Measurements from ENCODE around the gene GMPPA. TPM values are rescaled to one million over a fixed set of nuclear protein-coding genes. Genes with fewer than 3 reads are reported as not detected.

GMPPA gene
- total and polyA plus RNA-seq, 5 donors = 21.6 to 27.5 (median 25.1) TPM

DNA sequence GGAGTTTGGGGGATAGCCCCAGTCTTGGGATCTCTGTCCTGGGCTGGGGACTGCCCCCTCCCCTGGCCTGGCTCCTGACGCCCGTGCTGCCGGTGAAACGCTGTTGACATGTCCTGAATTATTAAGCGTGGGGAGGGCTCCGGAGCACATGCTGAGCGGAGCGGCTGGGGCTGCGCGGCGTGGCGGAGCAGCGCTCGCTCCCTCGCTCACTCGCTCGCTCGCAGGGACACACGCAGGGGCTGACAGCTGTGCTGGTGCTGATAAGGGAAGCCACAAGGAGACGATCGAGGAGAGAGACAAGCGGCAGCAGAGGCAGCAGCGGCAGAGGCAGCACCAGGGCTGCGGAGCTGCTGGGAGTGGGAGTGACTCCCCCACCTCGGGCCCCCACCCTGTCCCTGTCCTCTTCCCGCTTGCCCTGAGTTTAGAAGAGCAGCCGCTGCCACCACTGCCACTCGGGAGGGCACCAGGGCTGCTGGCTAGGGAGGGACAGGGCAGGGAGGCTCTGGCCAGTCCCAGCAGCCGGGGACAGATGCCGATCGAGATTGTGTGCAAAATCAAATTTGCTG, 15.6 kb downstream of the GMPPA start, which contains the start of gene ASIC4:
Gene ASIC4 (plus strand): TSS at position 287 of the 566 bp plus-strand sequence. CDS start 243 bp downstream, at position 530.
- ATAC-seq = peak; percentile 13 to 29
- Histone ChIP-seq H3K9me3 (ENCODE audit: control insufficient read depth, low read length) (no peaks in the 10 kb centered on the region), H3K4me3 (ENCODE audit: low read length) (no peak within 1 kb of the TSS), H3K27me3 (ENCODE audit: control insufficient read depth, insufficient read depth) (no peaks in the 10 kb centered on the region), H3K4me1 (ENCODE audit: control insufficient read depth, insufficient read depth, low read length) (no peaks in the 10 kb centered on the region), H3K27ac (ENCODE audit: low read length) (no peak within 1 kb of the TSS)
- 3% methylated on average over 31 of the region's 31 CpGs for WGBS
- intact Hi-C loops (cut with DNase I) = no loop called here
- DNase-seq = peak in 1 of 3 donors; percentile 68

DNA sequence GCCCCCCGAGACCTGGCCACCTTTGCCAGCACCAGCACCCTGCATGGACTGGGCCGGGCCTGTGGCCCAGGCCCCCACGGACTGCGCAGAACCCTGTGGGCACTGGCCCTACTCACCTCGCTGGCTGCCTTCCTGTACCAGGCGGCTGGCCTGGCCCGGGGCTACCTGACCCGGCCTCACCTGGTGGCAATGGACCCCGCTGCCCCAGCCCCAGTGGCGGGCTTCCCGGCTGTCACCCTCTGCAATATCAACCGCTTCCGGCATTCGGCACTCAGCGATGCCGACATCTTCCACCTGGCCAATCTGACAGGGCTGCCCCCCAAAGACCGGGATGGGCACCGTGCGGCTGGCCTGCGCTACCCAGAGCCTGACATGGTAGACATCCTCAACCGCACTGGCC, 16.1 kb downstream of the GMPPA start:
- ATAC-seq (no peak), DNase-seq (no peak)
- H3K27me3 ChIP-seq (ENCODE audit: control insufficient read depth, insufficient read depth) = no peaks in the 10 kb centered on the region
- intact Hi-C loops (cut with DNase I) = no loop called here
- H3K27ac ChIP-seq (ENCODE audit: low read length) = no peak overlapping the region
- 79% methylated on average over 21 of the region's 21 CpGs for WGBS
- H3K9me3 ChIP-seq (ENCODE audit: control insufficient read depth, low read length) = no peaks in the 10 kb centered on the region
- H3K4me3 ChIP-seq (ENCODE audit: low read length) = no peak overlapping the region
- no peaks in the 10 kb centered on the region for H3K4me1 ChIP-seq (ENCODE audit: control insufficient read depth, insufficient read depth, low read length)

DNA sequence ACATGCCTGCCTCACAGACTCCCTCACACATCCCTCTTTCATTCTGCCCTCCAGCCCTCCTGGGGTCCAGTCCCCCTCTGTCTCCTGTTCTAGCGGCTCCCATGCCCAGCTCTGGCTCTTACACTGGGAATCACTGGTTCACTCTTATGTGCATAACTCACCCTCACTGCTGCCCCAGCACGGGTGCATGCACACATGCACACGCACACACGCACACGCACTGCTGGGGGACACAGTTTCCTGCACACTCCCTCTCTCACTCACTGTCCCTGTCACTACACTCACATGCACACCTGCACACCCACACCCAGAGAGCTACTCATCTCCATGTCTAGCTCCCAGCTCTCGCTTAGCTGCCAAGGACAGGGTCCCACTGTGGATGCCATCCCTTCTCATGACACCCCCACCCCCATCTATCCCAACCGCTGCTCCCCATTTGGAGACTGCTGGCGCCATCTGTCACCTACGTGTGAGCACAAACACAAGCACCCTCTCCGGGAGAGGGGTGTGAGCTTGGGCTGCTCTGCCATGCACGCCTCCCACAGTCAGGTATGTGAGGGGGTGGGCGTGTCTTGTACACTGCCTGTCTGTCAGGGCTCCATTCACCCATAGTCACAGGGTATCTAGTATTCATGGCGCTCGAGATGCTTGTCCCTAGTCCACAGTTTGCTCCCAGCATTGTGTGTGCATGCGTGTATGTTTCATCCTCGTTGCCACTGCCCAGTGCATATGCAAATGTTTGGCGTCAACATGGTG, 17.4 kb downstream of the GMPPA start:
- DNase-seq = peak in 1 of 3 donors; percentile 5
- no peaks in the 10 kb centered on the region for H3K4me1 ChIP-seq (ENCODE audit: control insufficient read depth, insufficient read depth, low read length)
- ATAC-seq = no peak
- intact Hi-C loops (cut with DNase I) = no loop called here
- 75% methylated on average over 17 of the region's 17 CpGs for WGBS
- H3K9me3 ChIP-seq (ENCODE audit: control insufficient read depth, low read length) = no peaks in the 10 kb centered on the region
- H3K27ac ChIP-seq (ENCODE audit: low read length) = no peak overlapping the region
- H3K27me3 ChIP-seq (ENCODE audit: control insufficient read depth, insufficient read depth) = no peaks in the 10 kb centered on the region
- H3K4me3 ChIP-seq (ENCODE audit: low read length) = no peak overlapping the region

DNA sequence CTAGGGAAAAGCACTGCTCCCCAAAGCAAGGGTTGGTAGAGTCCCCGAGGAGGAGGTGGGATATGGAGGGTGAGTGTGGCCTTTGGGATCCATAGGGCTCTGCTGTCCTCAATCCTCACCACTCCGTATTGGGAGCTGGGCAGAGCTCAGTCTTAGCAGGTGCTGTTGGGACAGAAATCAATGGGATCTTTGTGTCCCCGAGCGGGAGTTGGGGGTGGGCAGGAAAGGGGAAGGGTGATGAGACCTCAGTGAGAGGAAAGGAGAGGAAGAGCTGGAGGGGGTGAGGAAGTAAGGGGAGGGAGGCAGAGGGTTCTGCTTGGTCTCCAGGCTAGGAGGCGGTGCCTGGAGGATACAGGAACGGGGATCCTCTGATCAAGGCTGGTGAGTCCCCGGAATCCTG, 18.2 kb downstream of the GMPPA start:
- ATAC-seq (no peak), DNase-seq (peak in 1 of 3 donors; percentile 6)
- intact Hi-C loops (cut with DNase I) = no loop called here
- Histone ChIP-seq H3K27ac (ENCODE audit: low read length) (no peak overlapping the region), H3K27me3 (ENCODE audit: control insufficient read depth, insufficient read depth) (no peaks in the 10 kb centered on the region), H3K9me3 (ENCODE audit: control insufficient read depth, low read length) (no peaks in the 10 kb centered on the region), H3K4me1 (ENCODE audit: control insufficient read depth, insufficient read depth, low read length) (no peaks in the 10 kb centered on the region), H3K4me3 (ENCODE audit: low read length) (no peak overlapping the region)
- WGBS = 69% methylated on average over 7 of the region's 7 CpGs

DNA sequence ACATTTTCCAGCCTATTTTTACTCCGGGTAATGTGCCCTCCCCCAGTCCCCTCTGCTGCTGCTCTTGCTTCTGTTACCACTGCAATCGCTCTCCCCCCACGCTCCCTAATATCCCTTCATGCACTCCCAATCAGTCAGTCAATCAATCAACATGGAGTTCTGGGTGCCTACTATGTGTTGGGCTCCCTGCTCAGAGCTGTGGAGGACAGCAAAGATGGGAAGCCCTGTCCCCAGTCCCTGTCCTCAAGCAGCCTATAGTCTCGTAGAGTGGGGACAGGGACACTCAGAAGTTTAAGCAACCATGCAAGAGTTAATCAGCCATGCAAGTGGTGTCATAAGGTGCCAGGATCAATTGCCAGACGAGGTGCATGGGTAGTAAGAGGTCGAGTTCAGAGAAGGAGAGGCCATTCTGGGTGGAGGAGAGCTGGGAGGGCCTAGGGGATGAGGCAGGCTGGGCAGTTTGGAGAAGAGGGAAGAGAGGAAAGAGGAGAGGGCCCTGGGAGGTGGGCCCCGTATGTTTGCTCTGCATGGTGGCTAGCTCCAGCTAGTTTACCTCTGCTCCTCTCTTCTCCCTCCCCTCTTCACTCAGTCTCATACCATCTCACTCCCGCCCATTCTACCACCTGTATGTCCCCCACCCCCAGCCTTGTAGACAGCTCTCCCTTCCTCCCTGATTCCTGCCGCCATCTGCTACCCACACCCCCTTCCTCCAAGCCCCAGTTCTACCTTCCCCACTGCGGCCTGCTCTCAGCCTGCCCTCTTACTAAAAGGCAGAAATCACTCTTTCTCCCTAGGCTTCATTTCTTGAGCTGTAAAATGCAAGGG, 19.5 kb downstream of the GMPPA start:
- intact Hi-C loops (cut with DNase I) = no loop called here
- Histone ChIP-seq H3K27me3 (ENCODE audit: control insufficient read depth, insufficient read depth) (no peaks in the 10 kb centered on the region), H3K4me3 (ENCODE audit: low read length) (no peak overlapping the region), H3K4me1 (ENCODE audit: control insufficient read depth, insufficient read depth, low read length) (no peaks in the 10 kb centered on the region), H3K27ac (ENCODE audit: low read length) (no peak overlapping the region), H3K9me3 (ENCODE audit: control insufficient read depth, low read length) (no peaks in the 10 kb centered on the region)
- DNase-seq (peak in 1 of 3 donors; percentile 10), ATAC-seq (no peak)
- 64% methylated on average over 10 of the region's 10 CpGs for WGBS

DNA sequence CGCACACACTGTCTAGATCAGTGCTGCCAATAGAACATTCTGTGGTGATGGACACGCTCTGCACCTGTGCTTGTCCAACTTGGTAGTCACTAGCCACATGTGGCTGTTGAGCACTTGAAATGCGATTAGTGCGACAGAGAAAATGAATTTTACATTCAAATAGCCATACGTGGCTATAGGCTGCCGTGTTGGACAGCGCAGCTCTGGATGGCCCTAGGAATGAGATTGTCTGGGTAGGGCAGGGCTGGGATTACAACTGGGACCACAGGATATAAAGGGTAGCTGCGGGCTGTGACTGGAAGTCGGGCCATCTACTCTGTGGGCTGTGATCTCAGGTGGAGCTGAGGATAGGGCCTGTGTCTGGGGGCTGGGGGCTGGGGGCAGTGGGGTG, 20.8 kb downstream of the GMPPA start:
- no peak overlapping the region for H3K4me3 ChIP-seq (ENCODE audit: low read length)
- no peaks in the 10 kb centered on the region for H3K9me3 ChIP-seq (ENCODE audit: control insufficient read depth, low read length)
- H3K4me1 ChIP-seq (ENCODE audit: control insufficient read depth, insufficient read depth, low read length) = peaks cover 1% of the 10 kb centered on the region
- 81% methylated on average over 9 of the region's 9 CpGs for WGBS
- H3K27me3 ChIP-seq (ENCODE audit: control insufficient read depth, insufficient read depth) = no peaks in the 10 kb centered on the region
- ATAC-seq (no peak), DNase-seq (peak in 1 of 3 donors; percentile 4)
- intact Hi-C loops (cut with DNase I) = no loop called here
- no peak overlapping the region for H3K27ac ChIP-seq (ENCODE audit: low read length)

DNA sequence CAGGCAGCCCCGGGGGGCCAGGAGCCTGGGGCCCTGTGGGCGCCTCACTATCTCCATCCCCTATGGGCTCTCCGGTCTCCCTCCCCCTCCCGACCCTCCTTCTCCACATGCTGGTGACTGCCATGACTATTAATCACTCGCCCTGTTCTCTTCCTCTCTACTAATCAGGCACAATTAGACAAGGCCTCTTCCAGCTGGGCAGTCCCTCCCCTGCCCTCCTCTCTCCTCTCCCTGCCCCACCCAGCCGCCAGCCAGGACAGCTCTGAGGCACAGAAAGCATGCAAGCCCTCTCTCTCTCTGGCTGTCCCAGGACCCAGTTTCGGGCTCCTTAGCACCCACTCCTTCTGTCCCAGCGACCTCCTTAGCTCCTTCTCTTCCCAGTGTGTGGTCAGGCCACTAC, 21.4 kb downstream of the GMPPA start:
- no peaks in the 10 kb centered on the region for H3K9me3 ChIP-seq (ENCODE audit: control insufficient read depth, low read length)
- no peak overlapping the region for H3K27ac ChIP-seq (ENCODE audit: low read length)
- ATAC-seq = peak; percentile 7 to 30
- no peak overlapping the region for H3K4me3 ChIP-seq (ENCODE audit: low read length)
- peaks cover 1% of the 10 kb centered on the region for H3K4me1 ChIP-seq (ENCODE audit: control insufficient read depth, insufficient read depth, low read length)
- no peaks in the 10 kb centered on the region for H3K27me3 ChIP-seq (ENCODE audit: control insufficient read depth, insufficient read depth)
- WGBS = 61% methylated on average over 8 of the region's 8 CpGs
- intact Hi-C loops (cut with DNase I) = loop anchor here in 3 of 4 donors (5.0 to 10.0 kb wide), 2 partner anchors 43 to 45 kb away; no protein-coding TSS in a partner anchor
- peak in 1 of 3 donors; percentile 37 for DNase-seq

DNA sequence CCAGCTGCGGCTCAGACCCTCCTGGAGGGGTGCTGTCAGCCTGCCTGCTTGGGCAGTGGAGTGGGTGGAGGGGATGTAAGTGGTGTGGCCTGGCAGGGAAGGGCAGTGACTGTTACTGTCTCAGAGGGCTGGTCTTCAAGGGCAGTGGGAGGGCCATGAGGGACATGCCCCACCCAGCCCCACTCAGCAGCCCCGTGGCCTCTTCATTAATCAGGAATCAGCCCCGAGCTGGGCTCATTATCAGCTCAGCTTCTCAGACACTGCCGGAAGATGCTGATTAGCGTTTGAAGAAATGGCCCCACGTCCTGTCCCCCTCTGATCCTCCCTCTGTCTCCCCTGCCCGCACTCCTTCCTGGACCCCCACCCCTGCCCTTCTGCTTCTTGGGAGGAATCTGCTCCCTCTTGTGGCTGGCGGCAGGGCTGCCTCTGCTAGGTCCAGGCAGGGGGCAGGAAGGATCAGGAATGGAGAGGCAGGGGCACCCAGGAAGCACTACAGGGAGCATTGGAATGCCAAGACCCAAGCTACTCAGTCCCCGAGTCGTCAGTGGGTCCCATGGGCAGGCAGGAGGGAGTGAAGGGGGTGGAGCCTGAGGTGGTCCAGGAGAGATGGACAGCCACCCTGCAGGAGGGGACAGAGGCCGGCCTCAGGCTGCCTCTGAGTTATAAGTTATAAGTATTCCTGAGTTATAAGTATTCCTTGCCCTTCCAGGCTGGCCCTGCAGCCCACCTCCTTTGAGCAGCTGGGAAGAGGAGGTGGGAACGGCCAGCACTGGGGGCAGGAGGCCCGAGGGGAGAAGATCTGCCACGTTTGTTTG, 22.6 kb downstream of the GMPPA start:
- H3K4me3 ChIP-seq (ENCODE audit: low read length) = no peak overlapping the region
- ATAC-seq (peak; percentile 65 to 79), DNase-seq (peak; percentile 50 to 77 (median 77))
- H3K27me3 ChIP-seq (ENCODE audit: control insufficient read depth, insufficient read depth) = no peaks in the 10 kb centered on the region
- intact Hi-C loops (cut with DNase I) = loop anchor here in 3 of 4 donors (5.0 to 10.0 kb wide), 2 partner anchors 44 to 46 kb away; no protein-coding TSS in a partner anchor
- peaks cover 4% of the 10 kb centered on the region for H3K4me1 ChIP-seq (ENCODE audit: control insufficient read depth, insufficient read depth, low read length)
- peak overlapping the region; percentile 44 for H3K27ac ChIP-seq (ENCODE audit: low read length)
- 10% methylated on average over 14 of the region's 14 CpGs for WGBS
- no peaks in the 10 kb centered on the region for H3K9me3 ChIP-seq (ENCODE audit: control insufficient read depth, low read length)

DNA sequence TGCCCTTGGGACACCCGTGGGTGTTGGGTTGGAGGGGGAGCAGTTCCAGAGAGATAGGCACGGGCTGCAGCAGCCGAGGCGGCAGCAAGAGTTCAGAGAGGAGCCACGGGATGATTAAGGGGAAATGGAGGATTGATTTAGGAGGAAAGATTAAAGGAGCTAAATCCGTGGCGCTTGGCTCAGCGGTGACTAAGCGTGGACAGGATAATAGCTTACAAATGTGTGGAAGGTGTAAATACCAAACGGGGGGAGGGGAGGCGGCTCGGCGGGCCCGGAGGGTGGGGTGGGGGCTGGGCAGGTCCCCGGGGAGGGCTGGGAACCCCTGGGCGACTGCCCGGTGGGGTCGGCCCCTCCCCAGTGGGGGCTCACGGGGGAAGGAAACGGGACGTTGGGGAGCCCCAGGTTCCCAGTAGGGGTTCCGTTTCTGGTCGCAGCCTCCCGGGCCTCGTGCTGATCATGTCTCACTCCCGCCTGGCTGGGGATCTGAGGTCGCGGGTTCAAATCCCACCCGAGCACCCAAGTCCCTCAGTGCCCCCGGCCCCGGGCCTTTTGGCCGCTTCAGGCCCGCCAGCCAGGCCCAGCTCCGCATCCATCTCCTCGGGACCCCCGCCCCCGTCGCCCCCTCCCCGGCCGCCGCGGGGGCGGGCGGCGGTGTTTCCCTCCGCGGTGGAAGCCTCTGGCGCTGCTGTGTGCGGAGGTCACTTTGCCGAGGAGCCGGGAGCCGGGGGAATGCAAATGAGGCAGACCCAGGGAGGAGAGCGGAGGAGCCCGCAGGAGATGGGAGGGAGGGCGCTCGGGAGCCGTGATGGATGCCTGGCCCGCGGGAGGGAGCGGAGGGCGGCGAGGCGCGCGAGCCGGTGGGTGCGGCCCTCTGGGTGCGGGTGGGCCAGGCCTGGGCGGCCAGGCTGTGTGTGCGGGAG, 23.7 kb downstream of the GMPPA start:
- Histone ChIP-seq H3K27me3 (ENCODE audit: control insufficient read depth, insufficient read depth) (no peaks in the 10 kb centered on the region), H3K27ac (ENCODE audit: low read length) (peak overlapping the region; percentile 58), H3K4me1 (ENCODE audit: control insufficient read depth, insufficient read depth, low read length) (peaks cover 4% of the 10 kb centered on the region), H3K9me3 (ENCODE audit: control insufficient read depth, low read length) (no peaks in the 10 kb centered on the region), H3K4me3 (ENCODE audit: low read length) (no peak overlapping the region)
- ATAC-seq (peak; percentile 8 to 32), DNase-seq (peak in 2 of 3 donors; percentile 67 to 74)
- intact Hi-C loops (cut with DNase I) = loop anchor here in 3 of 4 donors (5.0 to 10.0 kb wide), 2 partner anchors 45 to 48 kb away; no protein-coding TSS in a partner anchor
- WGBS = 3% methylated on average over 70 of the region's 70 CpGs

All from right cardiac atrium (tissue), 5 donors.